Stomach (tissue), 9 donors: ENCODE data around the gene ARL15. TPM values are rescaled to one million over a fixed set of nuclear protein-coding genes. Genes with fewer than 3 reads are reported as not detected.

Source experiments
- DNase-seq, 2 donors: peaks; one replicate each; pipeline versions ENCODE4 v3.0.0 to v3.0.0-alpha.2; 2013 to 2019
- H3K27ac ChIP-seq, 5 donors: fragments of 200-600 bp in 4 of 5; sonication (generic) in 4 of 5; one replicate each; pipeline ENCODE4 v1.5.1; 2013 to 2019; ENCODE audit warnings: mild to moderate bottlenecking in 1 of 5, moderate library complexity in 1 of 5
- H3K27me3 ChIP-seq, 3 donors: fragments of 200-600 bp; sonication (generic); one replicate each; pipeline ENCODE4 v1.5.1; 2017 to 2019; ENCODE audit warnings: mixed run types in 1 of 3
- H3K36me3 ChIP-seq, 4 donors: fragments of 200-600 bp; sonication (generic); 1 replicate in 3 of 4; 2 replicates in 1 of 4; pipeline ENCODE4 v1.5.1; 2016 to 2019
- H3K4me1 ChIP-seq, 4 donors: fragments of 200-600 bp; sonication (generic); one replicate each; pipeline ENCODE4 v1.5.1; 2016 to 2019
- H3K4me3 ChIP-seq, 4 donors: fragments of 200-600 bp; sonication (generic) in 3 of 4; one replicate each; pipeline ENCODE4 v1.5.1; 2016 to 2019; ENCODE audit warnings: mild to moderate bottlenecking in 1 of 4
- H3K9me3 ChIP-seq, 4 donors: fragments of 200-600 bp; sonication (generic); one replicate each; pipeline ENCODE4 v1.5.1; 2016 to 2019
- EP300 ChIP-seq: sonication (generic); formaldehyde crosslinking; IDR thresholded peaks from one replicate; pipeline ENCODE4 v1.6.1; 2017; ENCODE audit warnings: antibody characterized with exemption
- POLR2A ChIP-seq, 4 donors: fragments of 450-650 bp; IDR thresholded peaks; one replicate each; pipeline ENCODE4 v1.6.1; 2016; ENCODE audit warnings: antibody characterized with exemption in 4 of 4, control low read depth in 2 of 4, mild to moderate bottlenecking in 1 of 4, moderate library complexity in 1 of 4
- POLR2AphosphoS5 ChIP-seq, 3 donors: sonication (generic); formaldehyde crosslinking; IDR thresholded peaks; one replicate each; pipeline ENCODE4 v1.6.1; 2016; ENCODE audit warnings: antibody characterized with exemption in 3 of 3
- WGBS, 5 donors: extraction: QIAGEN DNeasy Blood & Tissue Kit in 3 of 5; methylation state at CpG; one replicate each; pipeline versions ENCODE4 v1.1.5 to v1.1.7; 2013 to 2018; 5-methylcytosine and 5-hydroxymethylcytosine counted together
- intact Hi-C: fragments of 100-400 bp; cut with DNase I; formaldehyde crosslinking; loops from one replicate; pipeline ENCODE4 v1.15.1; 2023; ENCODE audit warnings: low total_unique reads
- polyA plus RNA-seq, 3 donors: library from polyadenylated mRNA; stranded (reverse); fragments of 200-250 nt; gene quantifications; one replicate each; pipeline ENCODE4 v1.2.3, GENCODE V29; 2013
- total RNA-seq, 5 donors: library from RNA; depleted of rRNA; stranded (reverse); fragments of >200 nt; gene quantifications; one replicate each; pipeline versions ENCODE4 v1.1.0 to v1.2.3, GENCODE V29; 2014 to 2016
- TF ChIP-seq, protein P1 (sequence below), 7 experiments: fragments of 450-650 bp in 4 of 7; fragments of 200-600 bp in 3 of 7; sonication (generic) in 3 of 7; IDR thresholded peaks; one replicate each; pipeline ENCODE4 v1.5.1; 2016 to 2019; ENCODE audit warnings: antibody characterized with exemption in 7 of 7, control low read depth in 2 of 7, mild to moderate bottlenecking in 1 of 7
- donor health status: healthy with polysubstance abuse.
- donor health status: Bipolar disorder and iron deficiency.
- donor health status: healthy.

Gene ARL15
- total and polyA plus RNA-seq, 8 donors, result 1.7 to 72.7 (median 12.6) TPM

DNA sequence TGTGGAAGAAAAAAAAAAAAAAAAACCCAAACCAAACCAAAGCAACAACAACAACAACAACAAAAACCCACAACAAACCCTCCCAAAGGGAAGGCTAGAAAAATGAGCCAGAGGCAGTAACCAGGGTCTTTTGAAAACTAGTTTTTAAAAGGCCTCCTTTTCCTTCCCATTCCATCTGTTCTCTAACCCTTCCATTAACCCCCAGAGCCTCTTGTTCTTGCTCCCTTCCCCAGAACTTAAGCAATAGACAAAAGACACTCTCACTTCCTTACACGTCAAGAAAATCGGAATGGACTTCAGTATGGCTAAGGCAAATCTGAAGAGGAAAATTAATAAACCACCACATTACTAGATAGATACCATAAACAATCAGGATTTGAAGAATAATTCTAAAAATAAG lies 292.8 kb downstream of the ARL15 start:
- no peak for DNase-seq

GRCh38 chr5:54013556-54014194 lies 296.7 kb downstream of the ARL15 start:
- H3K27me3 ChIP-seq, result no peaks in the 10 kb centered on the region
- intact Hi-C loops, result no loop called here
- no peak for TF ChIP-seq POLR2AphosphoS5 (IDR thresholded peaks at IDR 0.05)
- TF ChIP-seq, protein P1, sequence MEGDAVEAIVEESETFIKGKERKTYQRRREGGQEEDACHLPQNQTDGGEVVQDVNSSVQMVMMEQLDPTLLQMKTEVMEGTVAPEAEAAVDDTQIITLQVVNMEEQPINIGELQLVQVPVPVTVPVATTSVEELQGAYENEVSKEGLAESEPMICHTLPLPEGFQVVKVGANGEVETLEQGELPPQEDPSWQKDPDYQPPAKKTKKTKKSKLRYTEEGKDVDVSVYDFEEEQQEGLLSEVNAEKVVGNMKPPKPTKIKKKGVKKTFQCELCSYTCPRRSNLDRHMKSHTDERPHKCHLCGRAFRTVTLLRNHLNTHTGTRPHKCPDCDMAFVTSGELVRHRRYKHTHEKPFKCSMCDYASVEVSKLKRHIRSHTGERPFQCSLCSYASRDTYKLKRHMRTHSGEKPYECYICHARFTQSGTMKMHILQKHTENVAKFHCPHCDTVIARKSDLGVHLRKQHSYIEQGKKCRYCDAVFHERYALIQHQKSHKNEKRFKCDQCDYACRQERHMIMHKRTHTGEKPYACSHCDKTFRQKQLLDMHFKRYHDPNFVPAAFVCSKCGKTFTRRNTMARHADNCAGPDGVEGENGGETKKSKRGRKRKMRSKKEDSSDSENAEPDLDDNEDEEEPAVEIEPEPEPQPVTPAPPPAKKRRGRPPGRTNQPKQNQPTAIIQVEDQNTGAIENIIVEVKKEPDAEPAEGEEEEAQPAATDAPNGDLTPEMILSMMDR (IDR thresholded peaks at IDR 0.05), result no peak
- DNase-seq, result peak in 1 of 2 donors; percentile 20
- no peaks in the 10 kb centered on the region for H3K36me3 ChIP-seq
- H3K9me3 ChIP-seq, result peaks cover 0 to 13% (median 6%) of the 10 kb centered on the region in 4 donors
- H3K4me3 ChIP-seq, result no peak overlapping the region
- no peak overlapping the region for H3K27ac ChIP-seq
- H3K4me1 ChIP-seq, result peaks cover 0 to 8% (median 1%) of the 10 kb centered on the region in 4 donors

More for the DNA sequence above, 292.8 kb downstream of the ARL15 start:
- Histone ChIP-seq H3K36me3 (no peaks in the 10 kb centered on the region), H3K27me3 (no peaks in the 10 kb centered on the region), H3K4me1 (peaks cover 0 to 11% (median 0%) of the 10 kb centered on the region in 4 donors), H3K4me3 (no peak overlapping the region), H3K9me3 (peaks cover 0 to 13% (median 6%) of the 10 kb centered on the region in 4 donors), H3K27ac (no peak overlapping the region)
- no peak for TF ChIP-seq POLR2A (IDR thresholded peaks at IDR 0.05)
- TF ChIP-seq, protein P1 (IDR thresholded peaks at IDR 0.05), result no peak
- no peak for TF ChIP-seq POLR2AphosphoS5 (IDR thresholded peaks at IDR 0.05)
- TF ChIP-seq EP300, result no peak
- intact Hi-C loops, result no loop called here
- 84 to 95% (median 92%) methylated on average over 2 of the region's 2 CpGs for WGBS, 5 donors

GRCh38 chr5:54009828-54010227 lies 300.5 kb downstream of the ARL15 start:
- no peak overlapping the region for H3K27ac ChIP-seq
- H3K36me3 ChIP-seq, result no peaks in the 10 kb centered on the region
- H3K4me3 ChIP-seq, result no peak overlapping the region
- no peaks in the 10 kb centered on the region for H3K27me3 ChIP-seq
- WGBS, 5 donors, result 79 to 96% (median 86%) methylated on average over 2 of the region's 2 CpGs
- peaks cover 0 to 13% (median 6%) of the 10 kb centered on the region in 4 donors for H3K9me3 ChIP-seq
- intact Hi-C loops, result no loop called here
- no peak for DNase-seq
- H3K4me1 ChIP-seq, result peaks cover 0 to 21% (median 9%) of the 10 kb centered on the region in 4 donors
- TF ChIP-seq POLR2A (IDR thresholded peaks at IDR 0.05) (no peak), POLR2AphosphoS5 (IDR thresholded peaks at IDR 0.05) (no peak), EP300 (no peak)
- TF ChIP-seq, protein P1 (IDR thresholded peaks at IDR 0.05), result no peak

DNA sequence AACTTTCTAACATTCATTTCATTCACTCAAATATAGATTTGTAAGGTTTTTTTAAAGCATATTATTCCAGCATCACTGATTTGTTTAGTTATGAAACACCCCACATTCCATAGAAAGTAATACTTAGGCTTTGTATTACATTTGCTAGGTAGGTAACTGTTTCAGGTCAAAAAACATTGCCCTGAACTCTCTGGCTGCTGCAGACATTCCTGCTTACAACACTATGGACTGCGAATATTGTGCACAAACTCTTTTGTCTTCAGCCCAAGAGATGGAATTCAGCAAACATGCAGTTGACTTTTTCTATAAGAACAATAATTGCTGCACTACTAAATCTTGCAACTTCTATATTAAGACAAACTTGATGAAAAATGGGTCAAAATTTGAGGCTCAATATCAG lies 301.0 kb downstream of the ARL15 start:
- H3K4me1 ChIP-seq, result peaks cover 0 to 21% (median 9%) of the 10 kb centered on the region in 4 donors
- H3K9me3 ChIP-seq, result peaks cover 0 to 10% (median 4%) of the 10 kb centered on the region in 4 donors
- no peak overlapping the region for H3K4me3 ChIP-seq
- no peaks in the 10 kb centered on the region for H3K36me3 ChIP-seq
- H3K27me3 ChIP-seq, result no peaks in the 10 kb centered on the region
- H3K27ac ChIP-seq, result no peak overlapping the region
- WGBS, 5 donors, result 14 to 80% (median 47%) methylated on average over 1 of the region's 1 CpG
- intact Hi-C loops, result no loop called here
- no peak for DNase-seq
- TF ChIP-seq, protein P1 (IDR thresholded peaks at IDR 0.05), result no peak
- TF ChIP-seq POLR2A (IDR thresholded peaks at IDR 0.05), result no peak
- no peak for TF ChIP-seq EP300
- TF ChIP-seq POLR2AphosphoS5 (IDR thresholded peaks at IDR 0.05), result no peak
